Heart left ventricle (tissue), 16 donors: ENCODE results near the gene MSTO1. TPM values are rescaled to one million over a fixed set of nuclear protein-coding genes. Genes with fewer than 3 reads are reported as not detected.
A peak's percentile ranks its signal among the peaks of the same experiment; 100 is the strongest.
"Not testable (repeated sequence)": the region's sequence is repeated elsewhere in the genome, so short reads cannot be mapped to it uniquely, and the experiment has no call there.

Experiments used
- ATAC-seq, 4 donors: fragments of 200-7000 bp; cut with Tn5 transposase; one replicate each; pipeline ENCODE4 v1.9.1; 2020 to 2022; ENCODE audit warnings: moderate library complexity in 4 of 4, mild to moderate bottlenecking in 3 of 4, moderate number of reproducible peaks in 1 of 4
- DNase-seq, 5 donors: peaks; one replicate each; pipeline ENCODE4 v3.0.0-alpha.2; 2020
- H3K27ac ChIP-seq, 12 donors: fragments of 200-600 bp; sonication (generic) in 4 of 12; one replicate each; pipeline versions ENCODE4 v1.5.0 to v1.8.0; 2016 to 2022; ENCODE audit warnings: mild to moderate bottlenecking in 2 of 12
- H3K27me3 ChIP-seq, 9 donors: fragments of 200-600 bp; sonication (generic) in 2 of 9; one replicate each; pipeline versions ENCODE4 v1.5.1 to v1.8.0; 2016 to 2022; ENCODE audit warnings: mild to moderate bottlenecking in 3 of 9
- H3K36me3 ChIP-seq, 9 donors: fragments of 200-600 bp; sonication (generic) in 2 of 9; one replicate each; pipeline versions ENCODE4 v1.5.0 to v1.8.0; 2018 to 2022; ENCODE audit warnings: mild to moderate bottlenecking in 2 of 9
- H3K4me1 ChIP-seq, 12 donors: fragments of 200-600 bp; sonication (generic) in 4 of 12; one replicate each; pipeline versions ENCODE4 v1.5.0 to v1.8.0; 2016 to 2022; ENCODE audit warnings: mild to moderate bottlenecking in 3 of 12
- H3K4me3 ChIP-seq, 12 donors: fragments of 200-600 bp; sonication (generic) in 4 of 12; one replicate each; pipeline versions ENCODE4 v1.5.0 to v1.8.0; 2017 to 2022; ENCODE audit warnings: mild to moderate bottlenecking in 9 of 12, moderate library complexity in 4 of 12
- H3K9me3 ChIP-seq, 12 donors: fragments of 200-600 bp; sonication (generic) in 4 of 12; one replicate each; pipeline versions ENCODE4 v1.5.0 to v1.8.0; 2016 to 2022; ENCODE audit warnings: mild to moderate bottlenecking in 1 of 12
- POLR2A ChIP-seq, 2 donors: fragments of 450-650 bp; IDR thresholded peaks; one replicate each; pipeline ENCODE4 v1.6.1; 2017; ENCODE audit warnings: antibody characterized with exemption in 2 of 2, mild to moderate bottlenecking in 2 of 2, moderate library complexity in 2 of 2
- WGBS, 4 donors: extraction: QIAGEN DNeasy Blood & Tissue Kit in 2 of 4; methylation state at CpG; one replicate each; pipeline versions ENCODE4 v1.1.5 to v1.1.7; 2013 to 2018; 5-methylcytosine and 5-hydroxymethylcytosine counted together
- intact Hi-C, 10 donors: fragments of 100-400 bp; cut with DNase I; formaldehyde crosslinking; loops; one replicate each; pipeline versions ENCODE4 v1.11.1 to v1.14.2; 2022
- polyA plus RNA-seq, 2 donors: library from polyadenylated mRNA; stranded (reverse); fragments of 200-250 nt; gene quantifications; one replicate each; pipeline ENCODE4 v1.2.3, GENCODE V29; 2013
- total RNA-seq, 9 donors: library from RNA; depleted of rRNA in 2 of 9; stranded (reverse); fragments of >200 nt in 2 of 9; fragmentation: NEBNext Ultra II Directional in 3 of 9; extraction: Animal tissue kit (Norgen Biotek cat#: 25700) in 3 of 9; gene quantifications; one replicate each; pipeline versions ENCODE4 v1.1.0 to v1.2.4, GENCODE V29; 2016 to 2023
- TF ChIP-seq, protein P1 (sequence below), 12 donors: fragments of 200-600 bp; sonication (generic) in 4 of 12; IDR thresholded peaks; one replicate each; pipeline versions ENCODE4 v1.5.0 to v1.8.0; 2018 to 2022; ENCODE audit warnings: antibody characterized with exemption in 12 of 12, mild to moderate bottlenecking in 5 of 12
- donor health status: ischemic (EF 13 %, LVEDD 7.1; RV severe dilation, severe dysfunction).
- donor health status: healthy with polysubstance abuse.
- donor health status: DM: no; HTN: yes; CAD: no.
- donor health status: DM: no; HTN: no; CAD: no.
- donor health status: ischemic (EF 25% LVEDD 6.9; RV normal size, moderate dysfunction).
- donor health status: ischemic (EF 25% LVEDD 5.7; RV mildly dilated, moderate dysfunction).
- donor health status: healthy.
- donor health status: DM: yes; HTN: yes; CAD: no.
- donor health status: ischemic (EF 35%, LVEDD 5.7; RV mildly dilated, moderate dysfunction).
- donor health status: nonischemic (EF 11% LVEDD 7.7; RV severe dilation, severe dysfunction).
- donor health status: DM: yes; HTN: yes; CAD: no.
- donor health status: PGD.
- donor health status: ischemic (EF 29% LVEDD 5.4; RV normal size, mild dysfunction).
- donor health status: nonischemic (EF 23%, LVEDD 6.1; RV moderate dilation, normal function).

The MSTO1 gene
- total and polyA plus RNA-seq, 11 donors, result 5.2 to 22.1 (median 16.0) TPM

DNA sequence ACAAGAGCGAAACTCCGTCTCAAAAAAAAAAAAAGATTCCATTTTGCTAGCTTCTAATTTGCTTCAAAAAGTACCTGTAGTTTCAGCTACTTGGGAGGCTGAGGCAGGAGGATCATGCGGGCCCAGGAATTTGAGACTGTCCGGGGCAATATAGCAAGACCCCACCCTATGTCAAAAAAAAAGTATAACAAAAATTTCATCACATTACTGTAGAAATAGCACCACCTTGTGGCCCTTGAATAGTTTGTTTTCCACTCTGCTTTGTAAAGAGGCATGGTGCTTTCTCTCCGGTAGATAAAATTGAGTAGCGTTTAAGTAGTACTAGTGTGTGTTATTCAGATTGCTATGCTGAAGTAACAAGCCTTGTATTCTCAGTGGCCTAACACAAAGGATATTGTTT, 18.2 kb upstream of the MSTO1 start:
- TF ChIP-seq, protein P1, sequence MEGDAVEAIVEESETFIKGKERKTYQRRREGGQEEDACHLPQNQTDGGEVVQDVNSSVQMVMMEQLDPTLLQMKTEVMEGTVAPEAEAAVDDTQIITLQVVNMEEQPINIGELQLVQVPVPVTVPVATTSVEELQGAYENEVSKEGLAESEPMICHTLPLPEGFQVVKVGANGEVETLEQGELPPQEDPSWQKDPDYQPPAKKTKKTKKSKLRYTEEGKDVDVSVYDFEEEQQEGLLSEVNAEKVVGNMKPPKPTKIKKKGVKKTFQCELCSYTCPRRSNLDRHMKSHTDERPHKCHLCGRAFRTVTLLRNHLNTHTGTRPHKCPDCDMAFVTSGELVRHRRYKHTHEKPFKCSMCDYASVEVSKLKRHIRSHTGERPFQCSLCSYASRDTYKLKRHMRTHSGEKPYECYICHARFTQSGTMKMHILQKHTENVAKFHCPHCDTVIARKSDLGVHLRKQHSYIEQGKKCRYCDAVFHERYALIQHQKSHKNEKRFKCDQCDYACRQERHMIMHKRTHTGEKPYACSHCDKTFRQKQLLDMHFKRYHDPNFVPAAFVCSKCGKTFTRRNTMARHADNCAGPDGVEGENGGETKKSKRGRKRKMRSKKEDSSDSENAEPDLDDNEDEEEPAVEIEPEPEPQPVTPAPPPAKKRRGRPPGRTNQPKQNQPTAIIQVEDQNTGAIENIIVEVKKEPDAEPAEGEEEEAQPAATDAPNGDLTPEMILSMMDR (IDR thresholded peaks at IDR 0.05), result peak; percentile 38 to 68 (median 56)
- TF ChIP-seq POLR2A (IDR thresholded peaks at IDR 0.05), result no peak
- intact Hi-C loops, result loop anchor here in 9 of 10 donors (2.0 to 10.0 kb wide), 6 partner anchors 53 to 417 kb away; partner anchors contain the start of genes KRTCAP2 (in 1 of the 9), RUSC1 (in 1 of the 9) and TRIM46 (in 1 of the 9)
- DNase-seq, result peak in 2 of 5 donors; percentile 28 to 32

DNA sequence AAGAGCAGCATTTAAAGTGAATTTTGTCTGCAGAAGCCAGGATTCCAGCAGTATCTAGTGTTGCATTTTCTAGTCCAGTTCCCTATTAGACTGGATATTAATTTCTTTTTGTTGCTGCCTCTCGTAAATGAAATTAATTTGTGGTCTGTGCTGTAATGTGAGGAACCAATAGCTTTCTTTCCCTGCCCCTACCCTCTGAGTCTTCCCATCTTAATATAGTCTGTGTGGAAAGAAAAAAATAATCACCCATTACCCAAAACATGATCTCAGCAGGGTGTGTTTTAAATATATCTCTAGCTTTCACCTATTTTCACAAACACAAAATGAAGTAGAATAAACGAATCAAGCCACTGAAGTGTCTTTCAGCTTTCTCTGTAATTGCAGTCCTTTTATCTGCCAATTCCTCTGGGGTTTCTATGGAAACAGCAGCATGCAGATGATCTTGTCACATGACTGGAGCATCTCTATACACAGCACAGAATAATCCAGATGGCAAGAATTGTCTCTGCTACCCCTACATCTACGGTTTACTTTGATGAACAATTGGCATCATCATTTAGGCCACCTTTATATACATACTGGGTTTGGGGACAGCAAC, 14.0 kb upstream of the MSTO1 start:
- DNase-seq, H3K27me3 ChIP-seq, H3K27ac ChIP-seq, H3K36me3 ChIP-seq, ATAC-seq, H3K4me1 ChIP-seq, H3K9me3 ChIP-seq, H3K4me3 ChIP-seq: not testable (repeated sequence)
- 68 to 82% (median 76%) methylated on average over 3 of the region's 3 CpGs for WGBS, 4 donors
- intact Hi-C loops, result loop anchor here in 3 of 10 donors (10.0 kb wide), 3 partner anchors 49 to 421 kb away; partner anchors contain the start of genes KRTCAP2 (in 1 of the 3) and TRIM46 (in 1 of the 3)

More for the DNA sequence above, 18.2 kb upstream of the MSTO1 start:
- H3K4me1 ChIP-seq, result peaks cover 0 to 5% (median 0%) of the 10 kb centered on the region in 12 donors
- H3K36me3 ChIP-seq, result no peaks in the 10 kb centered on the region
- 36 to 39% (median 38%) methylated on average over 6 of the region's 6 CpGs for WGBS, 4 donors
- H3K4me3 ChIP-seq, result no peak overlapping the region
- H3K9me3 ChIP-seq, result no peaks in the 10 kb centered on the region
- ATAC-seq, result peak; percentile 43 to 74 (median 68)
- no peak overlapping the region for H3K27ac ChIP-seq
- H3K27me3 ChIP-seq, result no peaks in the 10 kb centered on the region

DNA sequence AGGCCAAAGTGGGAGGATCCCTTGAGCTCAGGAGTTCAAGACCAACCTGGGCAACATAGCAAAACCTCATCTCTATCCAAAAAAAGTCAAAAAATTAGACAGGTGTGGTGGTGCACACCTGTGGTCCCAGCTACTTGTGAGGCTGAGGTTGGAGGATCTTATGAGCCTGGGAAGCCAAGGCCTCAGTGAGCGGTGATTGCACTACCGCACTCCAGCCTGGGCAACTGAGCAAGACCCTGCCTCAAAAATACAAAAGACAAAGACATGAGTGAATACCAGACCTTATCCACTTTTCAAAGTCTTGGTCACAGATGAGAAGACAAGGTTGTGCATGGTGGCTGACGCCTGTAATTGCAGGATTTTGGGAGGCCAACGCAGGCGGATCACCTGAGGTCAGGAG, 13.2 kb upstream of the MSTO1 start:
- H3K36me3 ChIP-seq, result no peaks in the 10 kb centered on the region
- no peak for DNase-seq
- intact Hi-C loops, result loop anchor here in 3 of 10 donors (10.0 kb wide), 3 partner anchors 48 to 422 kb away; partner anchors contain the start of genes KRTCAP2 (in 1 of the 3) and TRIM46 (in 1 of the 3)
- WGBS, 4 donors, result 93 to 97% (median 95%) methylated on average over 5 of the region's 5 CpGs
- H3K27me3 ChIP-seq, result no peaks in the 10 kb centered on the region
- ATAC-seq, result no peak
- peaks cover 0 to 8% (median 4%) of the 10 kb centered on the region in 12 donors for H3K4me1 ChIP-seq
- no peak overlapping the region for H3K27ac ChIP-seq
- TF ChIP-seq, protein P1 (IDR thresholded peaks at IDR 0.05), result no peak
- no peak for TF ChIP-seq POLR2A (IDR thresholded peaks at IDR 0.05)
- no peak overlapping the region for H3K4me3 ChIP-seq
- no peaks in the 10 kb centered on the region for H3K9me3 ChIP-seq

DNA sequence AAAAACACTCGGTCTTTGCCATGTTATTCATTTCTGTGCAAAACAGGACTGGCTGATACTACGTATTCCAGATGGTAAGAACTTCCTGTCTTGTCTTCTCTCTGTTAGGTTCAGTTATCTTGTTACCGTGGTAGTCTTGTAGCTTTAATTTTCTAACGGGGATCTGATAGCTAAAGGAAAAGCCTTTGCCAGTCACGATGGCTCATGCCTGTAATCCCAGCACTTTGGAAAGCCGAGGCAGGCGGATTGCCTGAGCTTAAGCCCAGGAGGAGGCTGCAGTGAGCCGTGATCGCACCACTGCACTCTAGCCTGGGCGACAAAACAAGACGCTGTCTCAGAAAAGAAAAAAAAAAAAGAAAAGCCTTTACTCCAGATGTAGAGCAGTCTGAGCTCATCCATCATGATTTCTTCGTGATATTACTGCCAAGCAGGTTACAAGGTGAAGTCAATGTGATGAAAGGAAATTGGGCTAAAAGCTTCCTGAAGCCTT, 11.1 kb upstream of the MSTO1 start:
- ATAC-seq (peak in 3 of 4 donors; percentile 42 to 56 (median 50)), DNase-seq (peak in 2 of 5 donors; percentile 14 to 36)
- intact Hi-C loops, result loop anchor here in 3 of 10 donors (10.0 kb wide), 3 partner anchors 46 to 424 kb away; partner anchors contain the start of genes KRTCAP2 (in 1 of the 3) and TRIM46 (in 1 of the 3)
- H3K27me3 ChIP-seq, result no peaks in the 10 kb centered on the region
- H3K36me3 ChIP-seq, result no peaks in the 10 kb centered on the region
- peaks cover 0 to 8% (median 0%) of the 10 kb centered on the region in 12 donors for H3K4me1 ChIP-seq
- H3K27ac ChIP-seq, result no peak overlapping the region
- TF ChIP-seq, protein P1 (IDR thresholded peaks at IDR 0.05), result peak in 4 of 12 donors; percentile 5 to 25 (median 14)
- no peak for TF ChIP-seq POLR2A (IDR thresholded peaks at IDR 0.05)
- H3K4me3 ChIP-seq, result peak overlapping the region in 5 of 12 donors; percentile 4 to 33 (median 25)
- WGBS, 4 donors, result 18 to 30% (median 23%) methylated on average over 12 of the region's 12 CpGs
- H3K9me3 ChIP-seq, result no peaks in the 10 kb centered on the region

DNA sequence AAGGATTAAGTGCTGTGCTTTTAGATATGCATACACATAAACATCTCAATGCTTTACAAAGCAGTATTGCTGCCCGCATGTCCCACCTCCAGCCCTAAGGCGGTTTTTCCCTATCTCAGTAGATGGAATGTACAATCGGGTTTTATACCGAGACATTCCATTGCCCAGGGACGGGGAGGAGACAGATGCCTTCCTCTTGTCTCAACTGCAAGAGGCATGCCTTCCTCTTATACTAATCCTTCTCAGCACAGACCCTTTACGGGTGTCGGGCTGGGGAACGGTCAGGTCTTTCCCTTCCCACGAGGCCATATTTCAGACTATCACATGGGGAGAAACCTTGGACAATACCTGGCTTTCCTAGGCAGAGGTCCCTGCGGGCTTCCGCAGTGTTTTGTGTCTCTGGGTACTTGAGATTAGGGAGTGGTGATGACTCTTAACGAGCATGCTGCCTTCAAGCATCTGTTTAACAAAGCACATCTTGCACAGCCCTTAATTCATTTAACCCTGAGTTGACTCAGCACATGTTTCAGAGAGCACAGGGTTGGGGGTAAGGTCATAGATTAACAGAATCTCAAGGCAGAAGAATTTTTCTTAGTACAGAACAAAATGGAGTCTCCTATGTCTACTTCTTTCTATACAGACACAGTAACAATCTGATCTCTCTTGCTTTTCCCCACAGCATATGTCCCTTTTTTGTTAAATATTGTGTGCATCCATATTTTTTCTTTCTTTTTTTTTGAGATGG, 10.0 kb upstream of the MSTO1 start:
- not testable (repeated sequence) for DNase-seq, H3K27ac ChIP-seq, H3K9me3 ChIP-seq, H3K27me3 ChIP-seq, H3K4me3 ChIP-seq, ATAC-seq, H3K36me3 ChIP-seq, H3K4me1 ChIP-seq
- intact Hi-C loops, result loop anchor here in 3 of 10 donors (10.0 kb wide), 3 partner anchors 45 to 425 kb away; partner anchors contain the start of genes KRTCAP2 (in 1 of the 3) and TRIM46 (in 1 of the 3)
- WGBS, 4 donors, result 24 to 36% (median 29%) methylated on average over 11 to 12 of the region's 12 CpGs
